Activated naive CD4-positive, alpha-beta T cell treated with anti-CD3 and anti-CD28 coated beads, Interleukin-2, amount 10 ng/mL, durations not matched to agents 7 days and 5 days (primary cell): Measurements from ENCODE around the gene DOK5.

Source experiments
- CTCF ChIA-PET: fragments of 350-600 bp; sonication (Branson Sonifier 250); formaldehyde crosslinking; loops from one replicate; lab custom pipeline; 2021; ENCODE audit warnings: antibody characterized with exemption; lab: Charles Lee
- DNase-seq: peaks from one replicate; pipeline ENCODE4 v3.0.0-alpha.2; 2020
- H3K27ac Mint-ChIP-seq: one replicate; pipeline ENCODE4 v1.8.0; 2021; ENCODE audit warnings: mild to moderate bottlenecking, moderate library complexity, mixed read lengths
- H3K27me3 Mint-ChIP-seq: one replicate; pipeline ENCODE4 v1.8.0; 2021; ENCODE audit warnings: mild to moderate bottlenecking, mixed read lengths
- H3K36me3 Mint-ChIP-seq: one replicate; pipeline ENCODE4 v1.8.0; 2021; ENCODE audit warnings: mixed read lengths
- H3K4me1 Mint-ChIP-seq: one replicate; pipeline ENCODE4 v1.8.0; 2021; ENCODE audit warnings: mixed read lengths
- H3K4me3 Mint-ChIP-seq: one replicate; pipeline ENCODE4 v1.8.0; 2021; ENCODE audit warnings: mild to moderate bottlenecking, moderate library complexity, mixed read lengths
- H3K9me3 Mint-ChIP-seq: one replicate; pipeline ENCODE4 v1.8.0; 2021; ENCODE audit warnings: mixed read lengths

DOK5 gene

DNA sequence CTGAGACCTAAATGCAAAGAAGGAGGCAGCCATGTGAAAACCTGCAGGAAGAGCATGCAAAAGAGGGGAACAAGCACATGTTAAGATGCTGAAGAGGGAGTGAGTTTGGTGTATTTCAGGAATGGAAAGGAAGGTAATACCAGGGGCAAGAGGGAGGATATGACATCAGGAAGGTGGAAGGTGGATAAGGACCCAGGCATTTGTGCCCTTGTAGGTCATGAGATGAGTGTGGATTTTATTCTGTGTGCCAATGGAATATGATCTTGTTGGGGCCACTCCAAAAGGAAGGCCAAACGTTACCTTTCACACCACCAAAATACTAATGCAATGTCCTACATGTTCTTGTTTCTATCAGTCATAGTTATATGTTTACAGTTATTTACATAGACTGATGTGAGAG lies 17.2 kb upstream of the DOK5 start:
- CTCF ChIA-PET = no interaction called here
- no peaks in the 10 kb centered on the region for H3K27me3 Mint-ChIP-seq
- DNase-seq = no peak
- no peaks in the 10 kb centered on the region for H3K4me1 Mint-ChIP-seq
- H3K36me3 Mint-ChIP-seq = no peaks in the 10 kb centered on the region
- H3K4me3 Mint-ChIP-seq = no peak overlapping the region
- H3K9me3 Mint-ChIP-seq = no peaks in the 10 kb centered on the region
- H3K27ac Mint-ChIP-seq = no peak overlapping the region

DNA sequence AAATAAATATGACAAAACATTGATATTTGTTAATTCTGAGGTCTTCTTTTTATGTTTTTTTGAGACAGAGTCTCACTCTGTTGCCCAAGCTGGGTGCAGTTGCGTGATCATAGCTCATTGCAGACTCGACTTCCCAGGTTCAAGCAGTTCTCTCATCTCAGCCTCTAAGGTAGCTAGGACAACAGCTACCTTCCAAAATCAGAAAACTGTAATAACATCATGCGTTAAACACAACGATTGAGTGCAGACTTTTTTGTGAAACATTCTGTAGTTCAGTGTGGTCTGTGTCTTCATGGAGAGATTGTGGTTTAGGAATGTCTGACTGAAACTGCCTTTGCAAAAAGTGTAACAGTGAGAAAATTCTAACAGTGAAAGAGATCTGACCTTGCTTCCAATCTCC lies 16.1 kb upstream of the DOK5 start:
- Mint-ChIP-seq H3K4me1 (no peaks in the 10 kb centered on the region), H3K9me3 (no peaks in the 10 kb centered on the region), H3K27ac (no peak overlapping the region), H3K4me3 (no peak overlapping the region), H3K36me3 (no peaks in the 10 kb centered on the region), H3K27me3 (no peaks in the 10 kb centered on the region)
- no peak for DNase-seq
- CTCF ChIA-PET = no interaction called here

DNA sequence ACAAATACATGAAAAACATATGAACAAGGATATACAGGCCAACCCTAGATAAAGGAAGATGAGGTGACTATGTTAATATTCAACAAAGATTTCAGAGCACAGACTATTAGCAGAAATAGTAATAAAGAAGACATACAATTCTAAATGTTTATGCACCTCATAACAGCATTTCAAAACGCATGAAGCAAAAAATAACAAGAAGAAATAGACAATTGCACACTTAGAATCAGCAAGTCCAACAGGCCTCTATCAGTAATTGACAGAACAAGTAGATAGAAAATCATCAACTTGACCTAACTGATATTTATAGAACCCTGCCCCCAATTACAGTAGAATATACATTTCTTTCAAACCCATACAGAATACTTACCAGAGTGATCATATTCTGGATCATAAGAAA lies 11.4 kb upstream of the DOK5 start:
- no peak for DNase-seq
- H3K9me3 Mint-ChIP-seq = no peaks in the 10 kb centered on the region
- no peak overlapping the region for H3K4me3 Mint-ChIP-seq
- CTCF ChIA-PET = no interaction called here
- no peaks in the 10 kb centered on the region for H3K36me3 Mint-ChIP-seq
- no peaks in the 10 kb centered on the region for H3K27me3 Mint-ChIP-seq
- no peak overlapping the region for H3K27ac Mint-ChIP-seq
- H3K4me1 Mint-ChIP-seq = no peaks in the 10 kb centered on the region

DNA sequence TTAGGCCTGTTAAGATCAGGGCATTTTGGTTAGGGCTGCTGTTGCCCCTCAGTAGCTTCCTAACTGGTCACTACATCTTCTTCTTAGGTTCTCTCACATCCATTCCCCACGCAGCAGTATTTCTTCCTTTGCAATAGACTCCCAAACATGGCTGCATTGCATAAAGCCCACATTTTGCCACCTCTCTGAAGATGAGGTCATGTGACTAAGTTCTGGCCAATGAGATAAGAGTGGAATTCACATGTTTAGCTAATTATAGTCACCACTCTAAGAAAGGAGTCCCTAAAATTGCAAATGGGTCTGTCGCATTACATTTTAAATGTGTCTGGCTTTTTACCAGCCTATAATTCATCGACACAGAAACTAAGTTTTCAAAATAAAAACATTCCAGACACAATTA lies 9.3 kb upstream of the DOK5 start:
- H3K4me1 Mint-ChIP-seq = no peaks in the 10 kb centered on the region
- CTCF ChIA-PET = no interaction called here

DNA sequence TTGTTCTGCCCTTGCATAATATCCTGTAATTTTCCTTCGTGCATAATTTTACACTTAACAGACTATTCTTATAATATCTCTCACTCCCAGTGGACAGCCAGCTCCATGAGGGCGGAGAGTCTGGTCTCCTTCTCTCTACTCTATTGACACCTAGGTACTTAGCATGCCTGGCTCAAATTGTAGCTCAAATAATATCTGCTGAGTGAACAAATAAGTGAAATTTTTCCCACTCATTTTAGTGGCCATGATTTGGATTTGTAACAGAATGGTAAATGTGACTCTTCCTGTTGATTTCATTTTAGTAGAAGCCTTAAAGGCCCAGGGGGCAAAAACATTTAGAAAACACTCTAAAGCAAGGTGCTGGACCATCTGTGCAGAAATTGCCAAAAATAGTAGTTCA lies 7.8 kb upstream of the DOK5 start:
- H3K27ac Mint-ChIP-seq = no peak overlapping the region
- DNase-seq = no peak
- CTCF ChIA-PET = no interaction called here
- H3K9me3 Mint-ChIP-seq = no peaks in the 10 kb centered on the region
- no peaks in the 10 kb centered on the region for H3K4me1 Mint-ChIP-seq
- no peaks in the 10 kb centered on the region for H3K27me3 Mint-ChIP-seq
- H3K36me3 Mint-ChIP-seq = no peaks in the 10 kb centered on the region
- H3K4me3 Mint-ChIP-seq = no peak overlapping the region

More for the DNA sequence above, 9.3 kb upstream of the DOK5 start:
- DNase-seq = no peak
- Mint-ChIP-seq H3K4me3 (no peak overlapping the region), H3K36me3 (no peaks in the 10 kb centered on the region), H3K9me3 (no peaks in the 10 kb centered on the region), H3K27me3 (no peaks in the 10 kb centered on the region), H3K27ac (no peak overlapping the region)

DNA sequence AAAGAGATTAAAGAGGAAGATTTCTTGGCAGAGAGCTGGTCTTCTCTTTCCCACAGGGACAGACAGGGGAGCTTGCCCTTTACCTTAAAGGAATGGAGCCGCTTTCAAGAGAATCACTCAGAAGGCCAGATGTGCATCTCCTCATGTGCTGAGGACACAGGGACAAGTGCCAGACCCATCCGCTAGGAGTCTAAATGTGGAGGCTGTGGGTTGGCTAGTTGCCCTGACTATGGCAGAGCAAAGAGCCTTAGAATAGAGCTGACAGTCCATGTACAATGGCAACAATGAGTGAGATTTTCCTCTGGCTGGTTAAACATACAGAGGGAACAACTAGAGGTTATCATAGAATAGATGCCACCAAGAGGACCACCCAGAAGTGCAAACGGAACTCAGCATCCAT lies 7.3 kb upstream of the DOK5 start:
- Mint-ChIP-seq H3K4me3 (no peak overlapping the region), H3K36me3 (no peaks in the 10 kb centered on the region), H3K27me3 (no peaks in the 10 kb centered on the region), H3K27ac (no peak overlapping the region), H3K9me3 (no peaks in the 10 kb centered on the region), H3K4me1 (no peaks in the 10 kb centered on the region)
- no peak for DNase-seq
- CTCF ChIA-PET = no interaction called here

DNA sequence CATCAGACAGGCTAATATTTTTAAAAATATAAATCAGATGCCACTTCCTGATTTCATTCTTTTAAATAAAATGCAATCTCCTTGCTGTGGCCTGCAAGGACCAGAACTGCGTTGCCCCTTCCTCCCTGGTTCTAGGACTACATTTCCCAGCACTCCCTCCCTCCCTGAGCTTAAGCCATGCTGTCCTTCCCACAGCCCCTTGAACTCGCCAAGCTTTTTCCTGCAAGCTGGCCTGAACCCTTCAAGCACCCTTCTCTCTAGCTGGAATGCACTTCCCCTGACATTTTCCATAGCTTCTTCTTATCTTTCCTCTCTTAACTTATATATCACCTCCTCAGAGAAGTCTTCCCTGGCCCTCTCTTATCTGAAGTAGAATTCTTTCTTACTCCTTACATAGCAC lies 6.1 kb upstream of the DOK5 start:
- H3K4me3 Mint-ChIP-seq = no peak overlapping the region
- H3K27ac Mint-ChIP-seq = no peak overlapping the region
- peaks cover 4% of the 10 kb centered on the region for H3K27me3 Mint-ChIP-seq
- no peak for DNase-seq
- CTCF ChIA-PET = no interaction called here
- no peaks in the 10 kb centered on the region for H3K36me3 Mint-ChIP-seq
- no peaks in the 10 kb centered on the region for H3K4me1 Mint-ChIP-seq
- no peaks in the 10 kb centered on the region for H3K9me3 Mint-ChIP-seq

DNA sequence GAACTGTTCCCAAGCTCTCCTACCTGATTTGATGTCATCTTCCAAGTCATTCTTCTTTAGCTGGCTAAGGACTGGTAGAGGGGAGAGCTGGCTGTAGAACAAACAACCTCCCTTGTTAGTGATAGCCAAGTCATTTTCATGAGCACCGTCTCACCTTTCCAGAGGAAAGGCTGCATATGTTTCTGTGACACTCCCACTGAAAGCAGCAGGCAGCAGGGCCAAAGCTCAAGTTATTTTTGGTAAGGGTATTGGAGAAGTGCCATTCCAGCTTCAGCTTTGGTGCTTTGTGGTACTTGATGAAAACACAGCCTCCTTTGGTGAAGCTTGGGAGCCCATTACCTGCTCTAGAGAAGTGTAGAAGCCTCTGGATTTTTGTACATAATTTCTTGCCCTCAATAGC lies 5.4 kb upstream of the DOK5 start:
- no peak overlapping the region for H3K27ac Mint-ChIP-seq
- H3K27me3 Mint-ChIP-seq = peaks cover 10% of the 10 kb centered on the region
- DNase-seq = no peak
- H3K4me3 Mint-ChIP-seq = no peak overlapping the region
- no peaks in the 10 kb centered on the region for H3K36me3 Mint-ChIP-seq
- no peaks in the 10 kb centered on the region for H3K9me3 Mint-ChIP-seq
- H3K4me1 Mint-ChIP-seq = no peaks in the 10 kb centered on the region
- CTCF ChIA-PET = no interaction called here

DNA sequence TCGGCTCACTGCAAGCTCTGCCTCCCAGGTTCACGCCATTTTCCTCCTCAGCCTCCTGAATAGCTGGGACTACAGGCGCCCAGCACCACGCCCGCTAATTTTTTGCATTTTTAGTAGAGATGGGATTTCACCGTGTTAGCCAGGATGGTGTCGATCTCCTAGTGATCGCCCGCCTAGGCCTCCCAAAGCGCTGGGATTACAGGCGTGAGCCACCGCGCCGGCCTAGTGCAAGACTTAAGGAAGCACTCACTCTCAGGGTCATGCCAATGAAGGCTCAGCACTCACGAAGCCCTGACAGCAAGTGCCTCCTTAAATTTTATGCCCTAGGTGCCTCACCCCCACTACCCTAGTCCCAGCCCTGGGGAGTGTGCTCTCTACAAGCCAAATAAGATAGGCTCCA lies 4.7 kb upstream of the DOK5 start:
- H3K9me3 Mint-ChIP-seq = no peaks in the 10 kb centered on the region
- CTCF ChIA-PET = no interaction called here
- no peaks in the 10 kb centered on the region for H3K36me3 Mint-ChIP-seq
- no peaks in the 10 kb centered on the region for H3K4me1 Mint-ChIP-seq
- no peak overlapping the region for H3K27ac Mint-ChIP-seq
- H3K4me3 Mint-ChIP-seq = no peak overlapping the region
- DNase-seq = no peak
- H3K27me3 Mint-ChIP-seq = peaks cover 18% of the 10 kb centered on the region

DNA sequence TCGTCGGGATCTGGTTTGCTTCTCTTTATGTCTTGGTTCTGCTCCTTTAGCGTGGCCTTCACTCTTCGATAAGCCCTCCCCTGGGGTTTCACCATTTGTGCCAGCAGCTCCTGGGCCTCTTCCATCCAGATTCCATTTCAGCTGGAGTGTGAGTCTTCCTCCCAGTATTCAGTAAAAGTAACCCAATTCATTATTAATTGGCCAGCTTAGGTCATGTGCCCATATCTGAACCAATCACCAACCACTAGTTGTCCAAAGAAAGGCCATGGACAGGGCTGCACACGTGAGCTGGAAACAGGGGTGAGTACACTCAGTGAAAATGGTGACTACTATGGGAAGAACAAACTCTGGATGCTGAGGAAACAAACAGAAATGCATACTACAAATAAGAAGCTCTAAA lies 2.8 kb upstream of the DOK5 start:
- no peak for DNase-seq
- Mint-ChIP-seq H3K9me3 (no peaks in the 10 kb centered on the region), H3K36me3 (no peaks in the 10 kb centered on the region), H3K27me3 (peaks cover 35% of the 10 kb centered on the region), H3K4me3 (no peak overlapping the region), H3K27ac (no peak overlapping the region), H3K4me1 (no peaks in the 10 kb centered on the region)
- CTCF ChIA-PET = no interaction called here

DNA sequence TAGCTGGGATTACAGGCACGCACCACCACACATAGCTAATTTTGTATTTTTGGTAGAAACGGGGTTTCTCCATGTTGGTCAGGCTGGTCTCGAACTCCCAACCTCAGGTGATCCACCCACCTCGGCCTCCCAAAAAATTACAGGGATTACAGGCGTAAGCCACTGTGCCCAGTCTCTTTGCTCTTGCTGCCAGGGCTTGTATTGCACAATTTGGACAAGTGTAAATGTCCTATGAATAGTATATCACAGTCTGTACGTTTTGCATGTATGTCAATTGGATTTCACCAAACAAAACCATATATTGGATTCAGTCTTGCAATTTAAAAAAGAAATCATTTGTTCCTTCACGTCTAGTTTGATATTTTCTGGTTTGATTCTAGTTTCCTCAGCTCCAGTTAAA lies 2.1 kb upstream of the DOK5 start:
- CTCF ChIA-PET = no interaction called here

DNA sequence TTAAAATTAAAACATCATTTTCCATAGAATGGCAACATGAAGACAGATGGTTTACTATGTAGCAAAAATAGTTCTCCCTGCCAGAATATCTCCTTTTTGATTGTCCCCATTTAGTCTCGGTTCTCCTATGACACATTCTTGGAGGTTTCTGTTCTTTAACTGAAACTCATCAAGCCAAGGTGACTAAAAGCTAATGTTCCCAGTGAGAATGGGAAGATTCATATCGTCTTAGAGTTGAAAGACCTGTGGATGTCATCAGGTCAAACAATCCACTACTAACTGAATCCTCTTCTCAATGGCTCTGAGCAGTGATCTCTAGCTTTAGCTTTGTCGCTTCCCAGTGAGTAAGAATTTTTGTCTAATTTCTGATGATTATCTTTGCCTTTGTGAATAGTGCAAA lies 1.3 kb upstream of the DOK5 start:
- Mint-ChIP-seq H3K27me3 (peaks cover 35% of the 10 kb centered on the region), H3K4me3 (no peak overlapping the region), H3K9me3 (no peaks in the 10 kb centered on the region), H3K27ac (no peak overlapping the region), H3K36me3 (no peaks in the 10 kb centered on the region), H3K4me1 (no peaks in the 10 kb centered on the region)
- CTCF ChIA-PET = no interaction called here
- DNase-seq = no peak

More for the DNA sequence above, 2.1 kb upstream of the DOK5 start:
- Mint-ChIP-seq H3K36me3 (no peaks in the 10 kb centered on the region), H3K4me1 (no peaks in the 10 kb centered on the region), H3K27ac (no peak overlapping the region), H3K9me3 (no peaks in the 10 kb centered on the region), H3K4me3 (no peak overlapping the region), H3K27me3 (peaks cover 35% of the 10 kb centered on the region)
- DNase-seq = no peak

DNA sequence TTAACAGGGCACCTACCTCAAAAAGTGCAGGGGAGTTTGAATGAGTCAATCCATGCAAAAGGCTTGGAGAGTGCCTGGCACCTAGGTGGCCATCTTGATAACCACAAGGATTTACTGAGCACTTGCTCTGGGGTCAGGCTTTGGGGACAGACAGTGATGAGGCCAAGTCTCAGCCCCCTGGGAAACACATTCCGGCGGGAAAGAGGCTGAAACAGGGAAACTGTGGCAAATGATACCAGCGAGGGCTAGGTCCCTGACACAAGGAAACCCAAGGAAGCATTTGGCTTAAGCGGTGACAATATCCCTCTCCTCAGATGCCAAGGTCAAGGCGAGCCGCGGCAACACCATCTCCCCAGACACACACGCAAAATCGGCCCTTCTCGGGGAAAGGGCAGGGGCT lies 527 bp upstream of the DOK5 start:
- no peaks in the 10 kb centered on the region for H3K36me3 Mint-ChIP-seq
- CTCF ChIA-PET = no interaction called here
- DNase-seq = no peak
- H3K27me3 Mint-ChIP-seq = peaks cover 39% of the 10 kb centered on the region
- no peaks in the 10 kb centered on the region for H3K4me1 Mint-ChIP-seq
- H3K27ac Mint-ChIP-seq = no peak overlapping the region
- H3K9me3 Mint-ChIP-seq = no peaks in the 10 kb centered on the region
- no peak overlapping the region for H3K4me3 Mint-ChIP-seq

DNA sequence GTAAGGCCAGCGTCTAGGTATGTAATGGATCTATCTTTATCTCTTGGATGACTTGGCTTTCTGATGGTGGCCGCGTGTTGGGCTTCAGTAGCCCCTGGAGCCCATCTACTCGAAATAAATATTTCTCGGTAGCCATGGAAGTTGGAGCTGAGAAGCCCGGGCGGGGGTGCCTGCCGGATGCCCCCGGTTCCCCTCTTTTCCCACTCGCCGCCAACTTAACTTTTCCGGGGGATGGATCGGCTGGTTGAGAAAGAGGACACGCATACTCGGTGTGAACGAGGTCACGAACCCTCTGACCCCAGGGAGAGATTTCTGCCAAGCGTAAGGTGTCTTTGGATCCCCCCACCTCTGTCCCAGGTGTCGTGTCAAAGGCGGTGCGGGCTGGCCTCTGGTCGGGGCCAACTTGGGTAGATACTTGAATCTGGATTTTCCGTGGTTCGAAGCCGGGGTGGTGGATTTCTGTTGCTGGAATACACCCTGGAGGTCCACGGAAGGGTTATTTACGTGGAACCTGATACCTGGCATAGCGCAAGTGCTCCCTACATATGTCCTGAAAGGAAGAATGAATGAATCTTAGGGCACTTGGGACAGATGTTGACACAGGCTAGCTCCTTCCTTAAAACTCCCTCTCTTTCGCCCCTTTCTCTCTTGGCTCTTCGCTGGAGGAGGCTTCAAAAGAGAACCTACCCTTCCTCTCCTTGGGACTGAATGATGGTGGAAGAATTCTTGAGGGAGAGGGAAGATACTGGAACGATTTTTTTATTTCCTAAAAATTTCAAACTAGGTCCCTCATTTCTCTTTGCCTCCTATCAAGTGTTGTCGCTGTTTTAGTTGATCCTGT lies 996 bp downstream of the DOK5 start:
- H3K9me3 Mint-ChIP-seq = no peaks in the 10 kb centered on the region
- no peak overlapping the region for H3K4me3 Mint-ChIP-seq
- peaks cover 41% of the 10 kb centered on the region for H3K27me3 Mint-ChIP-seq
- no peaks in the 10 kb centered on the region for H3K4me1 Mint-ChIP-seq
- CTCF ChIA-PET = no interaction called here
- H3K36me3 Mint-ChIP-seq = no peaks in the 10 kb centered on the region
- no peak overlapping the region for H3K27ac Mint-ChIP-seq
- DNase-seq = no peak

DNA sequence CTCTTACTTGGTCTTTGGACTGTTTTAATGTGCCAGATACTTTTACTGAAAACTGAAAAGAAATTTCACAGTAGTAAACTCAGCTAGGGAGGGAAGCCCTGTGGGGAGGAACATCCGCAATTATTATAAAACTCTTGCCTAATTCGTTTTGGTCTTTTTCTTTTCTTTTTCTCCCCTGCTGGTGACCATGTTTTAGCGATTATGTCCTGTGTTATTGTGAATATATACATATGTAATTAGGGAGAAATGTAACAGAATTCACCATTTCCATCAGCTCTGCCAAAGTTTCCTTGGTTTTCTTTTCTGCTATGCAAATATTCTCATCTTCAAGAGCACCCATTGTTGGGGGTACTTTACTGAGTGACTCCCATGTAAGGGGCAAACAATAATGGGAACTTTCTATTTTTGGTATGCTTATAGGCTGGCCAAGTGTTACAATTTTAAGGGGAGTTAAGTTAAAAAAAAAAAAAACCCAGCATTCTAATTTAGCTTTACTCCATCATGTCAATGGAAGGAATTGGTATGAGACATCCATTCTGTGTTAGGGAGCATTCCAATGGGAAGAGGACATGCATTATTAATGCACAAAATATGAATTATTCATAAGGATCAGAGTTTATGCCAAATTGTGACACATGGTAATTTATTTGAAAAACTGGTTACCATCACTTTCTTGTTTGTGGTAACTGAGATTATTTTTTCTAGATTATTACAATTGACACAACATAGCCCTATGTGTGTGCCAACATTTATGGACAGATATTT lies 2.0 kb downstream of the DOK5 start:
- Mint-ChIP-seq H3K36me3 (no peaks in the 10 kb centered on the region), H3K27me3 (peaks cover 41% of the 10 kb centered on the region), H3K4me3 (no peak overlapping the region), H3K27ac (no peak overlapping the region), H3K9me3 (no peaks in the 10 kb centered on the region), H3K4me1 (no peaks in the 10 kb centered on the region)
- CTCF ChIA-PET = no interaction called here
- DNase-seq = no peak
